NOMO-1 treated with DMSO at 0.1 percent for 48 hours (cell line): Measurements from ENCODE around the gene ZCCHC17.
"Not testable (repeated sequence)": the region's sequence is repeated elsewhere in the genome, so short reads cannot be mapped to it uniquely, and the experiment has no call there.

ENCODE experiments used
- DNase-seq: peaks from one replicate; lab custom pipeline; 2025; ENCODE audit not compliant: unreplicated experiment; lab: John Stamatoyannopoulos, UW

Gene ZCCHC17

DNA sequence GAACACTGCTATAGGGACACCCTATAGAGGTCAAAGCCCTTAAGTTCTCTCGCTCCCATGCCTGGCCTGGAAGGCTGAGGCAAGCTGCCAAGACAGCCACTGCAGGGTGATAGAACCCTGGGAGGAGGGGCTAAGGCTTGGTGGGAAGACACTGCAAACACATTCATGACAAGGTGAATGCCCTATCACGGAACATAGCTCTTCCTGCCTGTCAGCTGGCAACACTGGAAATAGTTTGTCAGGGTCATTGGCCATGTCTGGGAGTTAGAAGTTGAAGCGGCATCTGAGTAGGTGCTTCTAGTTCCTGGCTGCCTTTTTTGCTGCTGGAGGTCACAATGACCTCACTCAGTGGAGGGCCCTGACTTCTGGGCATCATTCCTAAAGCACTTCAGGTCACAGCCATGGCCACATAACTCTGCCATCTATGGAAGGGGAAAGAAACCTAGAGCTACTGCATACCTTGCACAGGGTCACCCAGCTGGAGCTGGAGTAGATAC lies 71.8 kb downstream of the ZCCHC17 start:
- DNase-seq, result no peak

DNA sequence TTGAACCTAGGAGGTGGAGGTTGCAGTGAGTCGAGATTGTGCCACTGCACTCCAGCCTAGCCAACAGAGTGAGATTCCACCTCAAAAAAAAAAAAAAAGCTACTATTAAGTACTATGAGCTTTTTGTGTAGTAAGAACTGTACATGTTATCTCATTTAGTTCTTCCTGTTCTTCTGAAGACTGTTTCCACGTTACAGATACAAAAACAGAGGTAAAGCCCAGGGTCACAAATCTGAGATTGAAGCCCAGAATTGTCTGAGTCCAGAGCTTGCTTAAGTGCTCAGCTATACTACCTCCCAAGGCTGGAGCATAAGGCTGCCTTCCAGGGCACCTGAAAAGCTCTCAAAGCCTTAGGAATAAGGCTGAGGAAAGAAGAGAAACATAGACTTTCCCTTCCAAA lies 73.2 kb downstream of the ZCCHC17 start:
- DNase-seq, result no peak

DNA sequence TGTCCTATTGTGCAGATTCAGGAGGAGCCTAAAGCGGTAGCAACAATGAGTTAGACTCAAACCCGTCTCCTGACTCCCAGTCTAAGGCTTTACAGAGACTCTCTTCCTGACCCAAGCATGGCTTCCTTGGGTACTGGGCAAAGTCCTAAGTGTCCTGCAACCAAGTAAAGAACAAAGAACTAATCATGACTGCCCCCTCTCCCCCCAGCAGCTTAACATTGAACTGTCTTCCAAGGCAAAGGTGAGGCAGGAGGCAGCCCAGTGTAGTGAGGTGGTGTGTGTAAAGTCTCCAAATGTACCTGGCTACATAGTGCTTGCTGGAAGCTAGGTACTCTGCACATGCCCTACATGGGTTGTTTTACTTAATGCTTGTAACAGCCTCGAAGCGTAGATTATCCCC lies 73.7 kb downstream of the ZCCHC17 start:
- DNase-seq, result no peak

GRCh38 chr1:31371121-31371959 lies 74.5 kb downstream of the ZCCHC17 start:
- DNase-seq, result no peak

DNA sequence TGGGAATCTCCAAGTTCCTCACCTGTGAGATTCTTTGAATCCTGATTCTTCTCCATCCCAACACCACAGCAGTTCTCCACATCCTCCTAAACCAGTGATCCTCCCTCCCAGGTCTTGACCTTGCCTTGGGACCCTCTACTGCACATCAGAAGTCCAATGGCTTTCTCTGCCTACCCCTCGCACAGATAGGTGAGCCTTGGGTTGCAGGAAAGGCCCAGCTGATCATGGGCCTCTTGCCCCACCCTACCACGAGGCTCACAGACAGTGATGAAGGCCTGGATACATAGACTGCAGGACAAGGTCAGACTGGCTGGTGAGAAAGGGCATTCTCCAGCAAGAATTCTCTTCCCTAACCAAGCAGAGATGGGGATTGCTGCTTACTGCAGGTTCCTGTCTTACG lies 75.2 kb downstream of the ZCCHC17 start:
- no peak for DNase-seq

DNA sequence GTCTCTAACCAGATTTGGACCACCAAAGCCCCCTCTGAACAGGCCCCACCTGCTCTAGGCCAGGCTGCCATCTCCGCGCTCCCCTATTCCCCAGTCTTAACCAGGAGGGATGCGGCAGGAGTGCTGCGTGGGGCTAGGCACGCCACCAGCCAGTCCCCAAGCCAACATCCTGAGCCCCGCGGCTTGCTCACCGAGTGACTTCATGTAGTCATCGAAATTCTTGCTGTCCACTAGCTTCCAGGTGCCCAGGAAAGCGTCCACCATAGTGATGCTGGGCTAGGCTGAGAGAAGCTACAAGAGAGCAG lies 75.9 kb downstream of the ZCCHC17 start:
- no peak for DNase-seq

DNA sequence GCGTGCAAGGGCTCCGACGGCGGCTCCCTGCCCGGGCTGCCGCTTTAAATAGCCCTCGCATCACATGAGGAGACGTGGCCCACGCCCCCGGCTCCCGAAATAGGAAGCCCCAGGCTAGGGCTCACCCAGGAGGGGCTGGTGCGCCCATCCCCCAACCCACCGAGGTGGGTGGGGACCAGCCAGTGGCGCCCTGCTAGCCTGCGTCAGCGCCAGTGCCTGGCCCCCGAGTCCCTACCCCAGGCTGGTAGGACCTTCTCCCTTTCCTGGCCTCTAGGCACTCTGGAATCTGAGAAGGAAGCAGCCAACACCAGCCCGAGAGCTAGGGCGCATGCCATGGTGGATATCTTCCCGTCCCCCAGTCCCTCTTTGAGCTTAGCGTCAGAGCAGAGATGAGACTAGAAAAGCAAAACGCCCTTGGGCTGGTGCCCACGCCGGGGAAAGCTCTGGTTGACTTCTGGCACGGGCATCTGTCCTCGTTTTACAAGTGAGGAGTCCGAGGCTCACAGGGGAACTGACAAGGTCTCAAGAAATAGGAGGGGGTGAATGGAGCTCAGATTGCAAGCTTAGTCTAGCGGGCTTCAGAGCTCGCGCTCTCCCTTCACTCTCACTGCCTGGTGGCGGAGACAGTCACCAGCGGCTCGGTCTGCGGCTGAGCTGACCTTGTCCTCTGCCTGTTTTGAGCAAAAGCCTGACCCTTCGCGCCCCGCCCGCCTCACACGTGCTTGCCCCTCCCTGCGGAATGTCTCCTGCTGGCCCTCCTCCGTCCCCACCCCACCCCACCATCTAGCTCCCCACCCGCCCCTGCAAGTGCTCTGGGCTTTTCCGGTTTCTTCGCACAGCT lies 76.4 kb downstream of the ZCCHC17 start, which contains the start of gene FABP3:
TSS of gene FABP3 (minus strand) at position 21 of the 841 bp plus-strand sequence. CDS start 62 bp downstream, outside the sequence.
- peak; percentile 7 for DNase-seq

- DNase-seq, result no peak
Observed at GRCh38 chr1:31373897-31374486, 77.2 kb downstream of the ZCCHC17 start.

DNA sequence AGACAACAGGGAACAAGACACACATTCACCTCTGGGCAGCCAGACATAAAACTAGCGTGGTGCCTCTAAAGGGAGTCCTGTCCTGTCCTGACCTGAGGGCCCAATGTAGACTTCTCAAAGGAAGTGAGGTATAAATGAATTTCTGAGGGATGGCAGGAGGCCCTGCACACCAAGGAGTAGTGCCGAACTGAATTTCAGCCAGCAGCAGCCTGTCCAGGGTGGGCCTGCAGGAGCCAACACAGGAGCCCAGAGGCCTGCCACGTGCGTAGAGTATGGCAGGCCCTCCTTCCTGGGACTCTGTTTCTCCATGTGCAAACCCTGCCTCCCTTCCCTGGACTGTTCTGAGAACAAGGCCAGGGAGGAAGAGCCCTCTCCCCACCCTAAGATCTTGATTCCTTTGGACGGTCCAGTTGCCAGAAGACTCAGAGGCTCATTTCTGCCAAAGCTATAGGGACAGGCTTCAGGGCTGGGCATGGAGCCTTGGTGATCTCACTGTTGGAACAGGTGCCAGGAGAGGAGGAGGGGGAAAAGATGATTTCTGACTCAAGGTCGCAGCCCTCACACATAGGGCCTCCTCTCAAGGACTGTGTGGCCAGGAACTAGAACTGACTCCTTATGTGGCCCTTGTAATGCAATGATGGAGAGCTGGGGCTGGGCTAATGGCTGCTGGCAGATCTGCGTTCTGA lies 77.8 kb downstream of the ZCCHC17 start:
- DNase-seq, result no peak

- DNase-seq, result no peak
Observed at GRCh38 chr1:31376375-31377134, 79.7 kb downstream of the ZCCHC17 start.

GRCh38 chr1:31377364-31377863 lies 80.6 kb downstream of the ZCCHC17 start:
- no peak for DNase-seq

DNA sequence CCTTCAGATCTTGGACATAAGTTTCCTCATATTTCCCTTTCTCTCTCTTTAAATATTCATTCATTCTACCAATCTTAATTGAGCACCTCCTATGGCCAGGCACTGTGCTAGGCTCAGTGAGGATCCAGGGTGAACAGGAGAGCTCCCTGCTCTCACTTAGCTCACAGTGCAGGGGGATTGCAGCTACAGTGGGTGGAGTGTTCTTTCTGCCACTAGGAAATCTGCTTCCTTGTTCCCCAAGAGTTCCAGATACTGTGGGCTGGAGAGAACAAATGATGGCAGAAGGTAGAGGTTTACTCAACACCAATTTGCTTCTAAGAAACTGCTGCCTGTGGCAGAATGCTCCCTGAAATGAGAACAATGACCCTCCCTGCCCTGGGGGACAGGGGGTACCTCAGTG lies 81.2 kb downstream of the ZCCHC17 start:
- no peak for DNase-seq

- DNase-seq, result no peak
Observed at GRCh38 chr1:31380181-31380580, 83.3 kb downstream of the ZCCHC17 start.

- no peak for DNase-seq
Observed at GRCh38 chr1:31381394-31382294, 84.8 kb downstream of the ZCCHC17 start.

DNA sequence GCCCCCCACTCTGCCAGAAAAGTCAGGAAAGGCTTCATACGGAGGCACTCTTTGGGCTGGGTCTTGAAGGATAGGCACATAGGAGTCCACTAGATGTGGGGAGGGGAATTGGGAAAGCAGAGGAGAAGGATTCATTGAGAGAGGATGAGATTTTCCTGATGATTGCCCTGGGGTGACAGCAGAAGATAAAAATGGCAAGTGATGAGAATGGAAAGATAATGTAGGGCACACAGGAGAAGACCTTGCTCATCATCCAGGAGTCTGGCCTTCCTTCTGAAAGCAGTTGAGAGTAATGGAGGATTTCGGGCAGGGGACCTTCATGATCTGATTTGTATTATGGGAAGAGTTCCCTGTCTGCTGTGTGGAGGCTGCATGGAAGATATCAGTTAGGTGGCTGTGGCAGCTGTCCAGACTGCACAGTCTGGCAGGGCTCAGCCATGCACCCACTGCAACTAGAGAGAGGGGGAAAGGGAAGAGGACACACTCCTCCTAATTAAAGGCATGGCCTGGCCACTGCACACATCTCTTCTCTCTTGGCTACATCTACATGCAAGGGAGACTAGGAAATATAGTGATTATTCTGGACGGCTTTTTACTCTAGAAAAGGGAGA lies 85.7 kb downstream of the ZCCHC17 start:
- no peak for DNase-seq

DNA sequence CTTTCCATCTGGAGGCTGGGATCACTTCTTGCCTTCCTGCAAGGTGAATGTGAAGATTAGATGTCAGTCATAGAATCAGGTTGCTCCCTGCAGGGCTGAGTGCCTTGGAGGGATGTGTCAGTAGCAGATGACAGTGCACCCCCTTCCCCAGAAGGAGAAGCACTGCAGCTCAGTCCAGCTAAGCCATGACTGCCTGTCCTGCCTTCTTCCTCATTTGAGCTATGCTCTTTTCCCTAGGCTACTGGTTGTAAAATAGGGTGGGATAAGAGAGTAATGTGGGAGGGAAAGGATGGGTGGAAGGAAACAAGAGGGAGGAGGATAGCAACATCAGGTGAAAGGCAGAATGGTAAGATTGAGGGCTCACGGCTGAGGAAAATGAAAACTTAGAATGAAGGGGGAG lies 87.1 kb downstream of the ZCCHC17 start:
- DNase-seq, result no peak

DNA sequence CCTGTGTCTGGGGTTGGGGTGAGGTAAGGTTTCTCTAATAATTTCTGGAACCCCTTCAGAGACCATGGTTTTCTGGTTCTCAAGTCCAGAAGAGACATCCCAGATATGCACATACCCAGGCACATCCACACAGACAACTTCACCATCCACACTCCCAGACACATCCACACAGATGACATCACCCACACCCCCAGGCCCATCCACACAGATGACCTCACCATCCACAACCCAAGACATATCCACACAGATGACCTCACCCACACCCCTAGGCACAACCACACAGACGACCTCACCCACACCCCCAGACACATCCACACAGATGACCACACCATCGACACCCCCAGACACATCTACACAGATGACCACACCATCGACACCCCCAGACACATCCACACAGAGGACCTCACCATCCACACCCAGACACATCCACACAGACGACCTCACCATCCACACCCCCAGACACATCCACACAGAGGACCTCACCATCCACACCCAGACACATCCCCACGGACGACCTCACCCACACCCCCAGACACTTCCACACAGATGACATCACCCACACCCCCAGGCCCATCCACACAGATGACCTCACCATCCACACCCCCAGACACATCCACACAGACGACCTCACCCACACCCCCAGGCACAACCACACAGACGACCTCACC lies 89.9 kb downstream of the ZCCHC17 start:
- not testable (repeated sequence) for DNase-seq

DNA sequence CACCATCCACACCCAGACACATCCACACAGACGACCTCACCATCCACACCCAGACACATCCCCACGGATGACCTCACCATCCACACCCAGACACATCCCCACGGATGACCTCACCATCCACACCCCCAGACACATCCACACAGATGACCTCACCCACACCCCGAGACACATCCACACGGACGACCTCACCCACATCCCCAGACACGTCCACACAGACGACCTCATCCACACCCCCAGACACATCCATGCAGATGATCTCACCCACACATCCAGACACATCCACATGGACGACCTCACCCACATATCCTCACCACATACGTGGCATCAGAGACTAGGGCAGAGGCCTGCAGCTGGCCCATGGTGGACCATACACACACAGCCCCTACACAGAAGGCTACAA lies 90.8 kb downstream of the ZCCHC17 start:
- no peak for DNase-seq
